ENCODE results near the gene RRM2. TPM values are rescaled to one million over a fixed set of nuclear protein-coding genes. Genes with fewer than 3 reads are reported as not detected.

RRM2 gene
- polyA plus RNA-seq, 1 donor (not counting 4 experiments of a cell fraction or from before 2014, with no cell fraction given) = 25.7 TPM

GRCh38 chr2:10086950-10087349, 35.6 kb upstream of the RRM2 start:
- H3K9me3 ChIP-seq (ENCODE audit: control insufficient read depth, low read depth, low read length) = no peaks in the 10 kb centered on the region
- DNase-seq (ENCODE audit: low read depth, low spot score) = no peak
- H3K9me1 ChIP-seq (ENCODE audit: control insufficient read depth, extremely low read depth, insufficient read depth, low read length) = no peaks in the 10 kb centered on the region
- no peaks in the 10 kb centered on the region for H3K4me1 ChIP-seq (ENCODE audit: control insufficient read depth, extremely low read depth, insufficient read depth, low read length)
- no peaks in the 10 kb centered on the region for H4K20me1 ChIP-seq (ENCODE audit: control insufficient read depth, extremely low read depth, insufficient read depth, low read length)
- dilution Hi-C loops (cut with MboI; ENCODE audit: extremely low pct_ligation_motif_present, low sequenced_read_pairs) = no loop called here
- no peak for FAIRE-seq
- no peak overlapping the region for H3K4me2 ChIP-seq (ENCODE audit: control insufficient read depth, extremely low read depth, insufficient read depth, low read depth, low read length)
- no peak overlapping the region for H2AFZ ChIP-seq (ENCODE audit: control insufficient read depth, low read length)
- peaks cover 30% of the 10 kb centered on the region for H3K27me3 ChIP-seq (ENCODE audit: control insufficient read depth, extremely low read depth, insufficient read depth, low read length)
- H3K9ac ChIP-seq (ENCODE audit: control insufficient read depth, extremely low read depth, insufficient read depth, low read length) = no peak overlapping the region
- no peak overlapping the region for H3K27ac ChIP-seq (ENCODE audit: control insufficient read depth, insufficient read depth, low read length)
- no peaks in the 10 kb centered on the region for H3K36me3 ChIP-seq (ENCODE audit: control insufficient read depth in 2 of 2, extremely low read depth in 1 of 2, insufficient read depth in 2 of 2, low read length in 2 of 2)
- no peak overlapping the region for H3K4me3 ChIP-seq (ENCODE audit: control insufficient read depth in 2 of 3, extremely low read depth in 1 of 3, insufficient read depth in 2 of 3, low read depth in 1 of 3, low read length in 3 of 3)
- H3K79me2 ChIP-seq (ENCODE audit: control insufficient read depth, insufficient read depth, low read length) = no peaks in the 10 kb centered on the region
- TF ChIP-seq, protein P1, sequence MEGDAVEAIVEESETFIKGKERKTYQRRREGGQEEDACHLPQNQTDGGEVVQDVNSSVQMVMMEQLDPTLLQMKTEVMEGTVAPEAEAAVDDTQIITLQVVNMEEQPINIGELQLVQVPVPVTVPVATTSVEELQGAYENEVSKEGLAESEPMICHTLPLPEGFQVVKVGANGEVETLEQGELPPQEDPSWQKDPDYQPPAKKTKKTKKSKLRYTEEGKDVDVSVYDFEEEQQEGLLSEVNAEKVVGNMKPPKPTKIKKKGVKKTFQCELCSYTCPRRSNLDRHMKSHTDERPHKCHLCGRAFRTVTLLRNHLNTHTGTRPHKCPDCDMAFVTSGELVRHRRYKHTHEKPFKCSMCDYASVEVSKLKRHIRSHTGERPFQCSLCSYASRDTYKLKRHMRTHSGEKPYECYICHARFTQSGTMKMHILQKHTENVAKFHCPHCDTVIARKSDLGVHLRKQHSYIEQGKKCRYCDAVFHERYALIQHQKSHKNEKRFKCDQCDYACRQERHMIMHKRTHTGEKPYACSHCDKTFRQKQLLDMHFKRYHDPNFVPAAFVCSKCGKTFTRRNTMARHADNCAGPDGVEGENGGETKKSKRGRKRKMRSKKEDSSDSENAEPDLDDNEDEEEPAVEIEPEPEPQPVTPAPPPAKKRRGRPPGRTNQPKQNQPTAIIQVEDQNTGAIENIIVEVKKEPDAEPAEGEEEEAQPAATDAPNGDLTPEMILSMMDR (optimal IDR thresholded peaks at IDR 0.05 in 1 of 3, IDR thresholded peaks at IDR 0.05 in 1 of 3, conservative IDR thresholded peaks at IDR 0.05 in 1 of 3; ENCODE audit: extremely low read depth in 1 of 3, insufficient read depth in 2 of 3, low read length in 3 of 3) = no peak
- no peak for TF ChIP-seq EZH2 (IDR thresholded peaks at IDR 0.05; ENCODE audit: low read length)

GRCh38 chr2:10087360-10087759, 35.2 kb upstream of the RRM2 start:
- Histone ChIP-seq H3K9me1 (ENCODE audit: control insufficient read depth, extremely low read depth, insufficient read depth, low read length) (no peaks in the 10 kb centered on the region), H3K9me3 (ENCODE audit: control insufficient read depth, low read depth, low read length) (no peaks in the 10 kb centered on the region), H3K36me3 (ENCODE audit: control insufficient read depth in 2 of 2, extremely low read depth in 1 of 2, insufficient read depth in 2 of 2, low read length in 2 of 2) (no peaks in the 10 kb centered on the region), H3K27ac (ENCODE audit: control insufficient read depth, insufficient read depth, low read length) (no peak overlapping the region), H3K9ac (ENCODE audit: control insufficient read depth, extremely low read depth, insufficient read depth, low read length) (no peak overlapping the region), H3K4me1 (ENCODE audit: control insufficient read depth, extremely low read depth, insufficient read depth, low read length) (no peaks in the 10 kb centered on the region), H3K27me3 (ENCODE audit: control insufficient read depth, extremely low read depth, insufficient read depth, low read length) (peaks cover 29% of the 10 kb centered on the region), H3K79me2 (ENCODE audit: control insufficient read depth, insufficient read depth, low read length) (no peaks in the 10 kb centered on the region), H3K4me2 (ENCODE audit: control insufficient read depth, extremely low read depth, insufficient read depth, low read depth, low read length) (no peak overlapping the region), H4K20me1 (ENCODE audit: control insufficient read depth, extremely low read depth, insufficient read depth, low read length) (no peaks in the 10 kb centered on the region), H3K4me3 (ENCODE audit: control insufficient read depth in 2 of 3, extremely low read depth in 1 of 3, insufficient read depth in 2 of 3, low read depth in 1 of 3, low read length in 3 of 3) (no peak overlapping the region), H2AFZ (ENCODE audit: control insufficient read depth, low read length) (no peak overlapping the region)
- dilution Hi-C loops (cut with MboI; ENCODE audit: extremely low pct_ligation_motif_present, low sequenced_read_pairs) = no loop called here
- no peak for DNase-seq (ENCODE audit: low read depth, low spot score)
- no peak for FAIRE-seq
- TF ChIP-seq, protein P1 (optimal IDR thresholded peaks at IDR 0.05 in 1 of 3, IDR thresholded peaks at IDR 0.05 in 1 of 3, conservative IDR thresholded peaks at IDR 0.05 in 1 of 3; ENCODE audit: extremely low read depth in 1 of 3, insufficient read depth in 2 of 3, low read length in 3 of 3) = no peak
- no peak for TF ChIP-seq EZH2 (IDR thresholded peaks at IDR 0.05; ENCODE audit: low read length)
